Kidney (tissue), 14 donors: ENCODE results near the gene PCSK1. TPM values are rescaled to one million over a fixed set of nuclear protein-coding genes. Genes with fewer than 3 reads are reported as not detected.
"Not testable (repeated sequence)": the region's sequence is repeated elsewhere in the genome, so short reads cannot be mapped to it uniquely, and the experiment has no call there.

Experiments used
- DNase-seq, 5 donors: peaks; one replicate each; pipeline ENCODE4 v3.0.0-alpha.2; 2013 to 2020
- FAIRE-seq: peaks from 2 replicates; lab custom pipeline; 2012; peaks lifted over from hg19 to GRCh38; lab: Jason Lieb, UNC
- H3K27ac ChIP-seq, 2 donors: one replicate each; pipeline ENCODE4 v1.7.0; 2013; ENCODE audit warnings: low read depth in 2 of 2, low read length in 2 of 2, inconsistent platforms in 1 of 2
- H3K27me3 ChIP-seq: one replicate; pipeline ENCODE4 v1.7.1; 2013; ENCODE audit warnings: low read length, inconsistent platforms; ENCODE audit not compliant: control insufficient read depth, insufficient read depth
- H3K36me3 ChIP-seq, 3 donors: one replicate each; pipeline versions ENCODE4 v1.7.0 to v1.7.1; 2013; ENCODE audit warnings: low read length in 3 of 3, control low read depth in 1 of 3, inconsistent platforms in 1 of 3; ENCODE audit not compliant: insufficient read depth in 3 of 3, control insufficient read depth in 2 of 3
- H3K4me1 ChIP-seq, 3 donors: one replicate each; pipeline versions ENCODE4 v1.7.0 to v1.7.1; 2013; ENCODE audit warnings: low read length in 3 of 3, inconsistent platforms in 1 of 3, low read depth in 1 of 3; ENCODE audit not compliant: control insufficient read depth in 2 of 3, insufficient read depth in 2 of 3
- H3K4me3 ChIP-seq, 3 donors: one replicate each; pipeline versions ENCODE4 v1.7.0 to v1.8.1; 2013; ENCODE audit warnings: low read length in 3 of 3, control low read depth in 1 of 3, inconsistent platforms in 1 of 3
- H3K9ac ChIP-seq, 3 donors: one replicate each; pipeline versions ENCODE4 v1.7.0 to v1.7.1; 2013; ENCODE audit warnings: low read length in 3 of 3, control low read depth in 1 of 3, inconsistent platforms in 1 of 3
- H3K9me3 ChIP-seq, 3 donors: one replicate each; pipeline versions ENCODE4 v1.7.0 to v1.7.1; 2013; ENCODE audit warnings: low read length in 3 of 3, control low read depth in 1 of 3, inconsistent platforms in 1 of 3; ENCODE audit not compliant: control insufficient read depth in 2 of 3, insufficient read depth in 1 of 3
- intact Hi-C: fragments of 100-400 bp; cut with DNase I; formaldehyde crosslinking; loops from one replicate; pipeline ENCODE4 v1.11.1; 2022
- polyA plus RNA-seq: library from polyadenylated mRNA; stranded (reverse); fragments of 350-450 nt; fragmentation: Illumina TruSeq; extraction: RNeasy Lipid Tissue Mini Kit (QIAGEN cat#74804); gene quantifications from one replicate; pipeline ENCODE4 v1.2.3, GENCODE V29; 2014; ENCODE audit warnings: low read depth, low replicate concordance; ENCODE audit not compliant: insufficient read depth
- total RNA-seq: library from RNA; stranded (reverse); fragmentation: NEBNext Ultra II Directional; extraction: Animal tissue kit (Norgen Biotek cat#: 25700); gene quantifications from one replicate; pipeline ENCODE4 v1.2.1, GENCODE V29; 2021
- TF ChIP-seq, protein P1 (sequence below): IDR thresholded peaks from 3 replicates; pipeline ENCODE4 v1.5.1; 2012; ENCODE audit warnings: mild to moderate bottlenecking, moderate library complexity, borderline replicate concordance; ENCODE audit not compliant: insufficient read depth; ENCODE audit errors: extremely low read depth
- donor health status: control.
- donor health status: control.
- donor health status: control.
- donor health status: control.
- donor health status: control.
- donor health status: DM: yes; HTN: yes; CAD: no.
- donor health status: Normal renal cell carcinoma (clear cell type).

PCSK1 gene
- total and polyA plus RNA-seq, 2 donors from 2014 or later: 0.13 to 1.0 TPM

GRCh38 chr5:96396878-96397277 lies 36.2 kb downstream of the PCSK1 start:
- intact Hi-C loops: no loop called here

GRCh38 chr5:96395295-96395694 lies 37.8 kb downstream of the PCSK1 start:
- H3K36me3 ChIP-seq, FAIRE-seq, H3K27me3 ChIP-seq, intact Hi-C loops, H3K4me1 ChIP-seq, H3K9me3 ChIP-seq, H3K4me3 ChIP-seq, H3K9ac ChIP-seq, H3K27ac ChIP-seq, DNase-seq: not testable (repeated sequence)

More at GRCh38 chr5:96396878-96397277, 36.2 kb downstream of the PCSK1 start:
- H3K27me3 ChIP-seq: no peaks in the 10 kb centered on the region
- TF ChIP-seq, protein P1, sequence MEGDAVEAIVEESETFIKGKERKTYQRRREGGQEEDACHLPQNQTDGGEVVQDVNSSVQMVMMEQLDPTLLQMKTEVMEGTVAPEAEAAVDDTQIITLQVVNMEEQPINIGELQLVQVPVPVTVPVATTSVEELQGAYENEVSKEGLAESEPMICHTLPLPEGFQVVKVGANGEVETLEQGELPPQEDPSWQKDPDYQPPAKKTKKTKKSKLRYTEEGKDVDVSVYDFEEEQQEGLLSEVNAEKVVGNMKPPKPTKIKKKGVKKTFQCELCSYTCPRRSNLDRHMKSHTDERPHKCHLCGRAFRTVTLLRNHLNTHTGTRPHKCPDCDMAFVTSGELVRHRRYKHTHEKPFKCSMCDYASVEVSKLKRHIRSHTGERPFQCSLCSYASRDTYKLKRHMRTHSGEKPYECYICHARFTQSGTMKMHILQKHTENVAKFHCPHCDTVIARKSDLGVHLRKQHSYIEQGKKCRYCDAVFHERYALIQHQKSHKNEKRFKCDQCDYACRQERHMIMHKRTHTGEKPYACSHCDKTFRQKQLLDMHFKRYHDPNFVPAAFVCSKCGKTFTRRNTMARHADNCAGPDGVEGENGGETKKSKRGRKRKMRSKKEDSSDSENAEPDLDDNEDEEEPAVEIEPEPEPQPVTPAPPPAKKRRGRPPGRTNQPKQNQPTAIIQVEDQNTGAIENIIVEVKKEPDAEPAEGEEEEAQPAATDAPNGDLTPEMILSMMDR: no peak
- DNase-seq: no peak
- no peaks in the 10 kb centered on the region for H3K36me3 ChIP-seq
- H3K4me1 ChIP-seq: no peaks in the 10 kb centered on the region
- H3K4me3 ChIP-seq: no peak overlapping the region
- H3K9ac ChIP-seq: no peak overlapping the region
- H3K27ac ChIP-seq: no peak overlapping the region
- FAIRE-seq: no peak
- H3K9me3 ChIP-seq: no peaks in the 10 kb centered on the region

DNA sequence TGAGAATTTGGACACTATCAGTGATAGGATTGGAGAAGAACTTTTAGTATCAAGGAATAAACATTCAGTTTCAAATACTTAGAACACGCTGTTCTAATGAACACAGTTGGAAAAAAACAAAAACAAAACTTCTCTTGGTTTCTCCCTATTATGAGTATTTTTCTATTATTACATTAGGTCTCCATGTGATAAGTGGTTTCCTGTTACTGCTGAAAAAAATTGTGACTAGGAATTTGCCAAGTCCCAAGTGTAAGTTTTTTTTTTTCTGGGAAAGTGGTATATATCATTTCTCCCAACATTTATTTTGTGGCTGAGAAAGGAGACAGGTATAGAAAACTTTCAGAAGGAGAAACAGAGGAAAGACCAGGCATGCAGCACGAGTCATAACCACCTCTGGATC lies 41.1 kb downstream of the PCSK1 start:
- TF ChIP-seq, protein P1: no peak
- Histone ChIP-seq H3K9me3 (no peaks in the 10 kb centered on the region), H3K27ac (no peak overlapping the region), H3K9ac (no peak overlapping the region), H3K36me3 (no peaks in the 10 kb centered on the region), H3K4me1 (peaks cover 0 to 5% (median 0%) of the 10 kb centered on the region in 3 donors), H3K27me3 (no peaks in the 10 kb centered on the region), H3K4me3 (no peak overlapping the region)
- no peak for DNase-seq
- FAIRE-seq: no peak
- intact Hi-C loops: no loop called here

DNA sequence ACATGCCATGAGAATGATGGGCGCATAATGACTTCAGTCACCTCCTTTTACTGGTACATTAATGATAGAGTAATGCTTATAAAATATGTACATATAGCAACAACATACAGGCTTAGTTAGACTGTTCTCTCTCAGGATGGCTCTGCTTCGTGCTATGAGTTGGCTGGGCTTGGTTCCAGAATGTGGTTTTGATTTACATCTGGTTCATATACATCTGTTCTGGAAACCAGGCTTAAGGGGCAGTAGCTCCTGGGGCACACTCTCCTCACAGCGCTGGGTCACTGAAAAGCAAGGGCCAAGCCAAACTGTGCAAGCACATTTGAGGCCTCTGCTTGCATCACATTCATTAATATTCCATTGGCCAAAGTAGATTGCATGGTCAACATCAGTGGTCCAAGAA lies 44.9 kb downstream of the PCSK1 start:
- Histone ChIP-seq H3K4me3 (no peak overlapping the region), H3K9me3 (no peaks in the 10 kb centered on the region), H3K9ac (no peak overlapping the region), H3K27ac (no peak overlapping the region), H3K27me3 (no peaks in the 10 kb centered on the region), H3K4me1 (peaks cover 0 to 5% (median 0%) of the 10 kb centered on the region in 3 donors), H3K36me3 (no peaks in the 10 kb centered on the region)
- no peak for FAIRE-seq
- TF ChIP-seq, protein P1: no peak
- intact Hi-C loops: no loop called here
- DNase-seq: no peak
